ENCODE measurements around the gene ELANE.

DNA sequence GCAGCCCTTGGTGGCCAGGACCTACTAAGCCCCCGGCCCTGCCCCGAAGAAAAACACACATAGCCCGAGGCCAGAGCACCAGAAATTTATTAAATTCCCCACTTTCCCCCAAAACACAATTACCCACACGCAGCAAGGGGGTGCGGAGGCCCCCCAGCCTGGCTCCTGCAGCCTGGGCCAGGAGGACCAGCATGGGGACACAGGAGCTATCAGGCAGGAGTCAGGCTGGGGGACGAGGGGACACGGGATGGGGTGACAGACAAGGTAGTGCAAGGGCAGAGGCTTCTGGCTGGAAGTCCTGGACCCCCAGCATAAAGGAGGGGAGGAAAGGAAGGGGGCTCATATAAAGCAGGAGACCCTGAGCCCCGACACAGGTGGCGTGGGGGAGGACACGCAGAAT lies 44.3 kb downstream of the ELANE start:
- TF ChIP-seq, protein P1, sequence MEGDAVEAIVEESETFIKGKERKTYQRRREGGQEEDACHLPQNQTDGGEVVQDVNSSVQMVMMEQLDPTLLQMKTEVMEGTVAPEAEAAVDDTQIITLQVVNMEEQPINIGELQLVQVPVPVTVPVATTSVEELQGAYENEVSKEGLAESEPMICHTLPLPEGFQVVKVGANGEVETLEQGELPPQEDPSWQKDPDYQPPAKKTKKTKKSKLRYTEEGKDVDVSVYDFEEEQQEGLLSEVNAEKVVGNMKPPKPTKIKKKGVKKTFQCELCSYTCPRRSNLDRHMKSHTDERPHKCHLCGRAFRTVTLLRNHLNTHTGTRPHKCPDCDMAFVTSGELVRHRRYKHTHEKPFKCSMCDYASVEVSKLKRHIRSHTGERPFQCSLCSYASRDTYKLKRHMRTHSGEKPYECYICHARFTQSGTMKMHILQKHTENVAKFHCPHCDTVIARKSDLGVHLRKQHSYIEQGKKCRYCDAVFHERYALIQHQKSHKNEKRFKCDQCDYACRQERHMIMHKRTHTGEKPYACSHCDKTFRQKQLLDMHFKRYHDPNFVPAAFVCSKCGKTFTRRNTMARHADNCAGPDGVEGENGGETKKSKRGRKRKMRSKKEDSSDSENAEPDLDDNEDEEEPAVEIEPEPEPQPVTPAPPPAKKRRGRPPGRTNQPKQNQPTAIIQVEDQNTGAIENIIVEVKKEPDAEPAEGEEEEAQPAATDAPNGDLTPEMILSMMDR (IDR thresholded peaks at IDR 0.05; ENCODE audit: insufficient read depth, low read length): no peak
- TF ChIP-seq GABPA (IDR thresholded peaks at IDR 0.05; ENCODE audit: low read depth) (no peak), POLR2AphosphoS5 (IDR thresholded peaks at IDR 0.05; ENCODE audit: low read depth) (no peak)
